OCI-LY1 (cell line): Measurements from ENCODE around the gene ODAD4.

Source experiments
- CTCF ChIP-seq: fragments of 200-600 bp; sonication (generic), shearing (Covaris generic); IDR thresholded peaks from 2 replicates; pipeline ENCODE4 v1.5.1; 2017; ENCODE audit warnings: mild to moderate bottlenecking, antibody characterized with exemption, low read length, moderate library complexity, mixed read lengths
- EZH2 ChIP-seq: fragments of 200-600 bp; sonication (generic), shearing (Covaris generic); IDR thresholded peaks from 2 replicates; pipeline ENCODE4 v1.8.0; 2017; ENCODE audit warnings: borderline replicate concordance, mixed run types, mild to moderate bottlenecking, antibody characterized with exemption, low read length, moderate library complexity, mixed read lengths

- TF ChIP-seq EZH2 (no peak), CTCF (no peak)
Measured at GRCh38 chr17:41888332-41888965, 42.0 kb upstream of the ODAD4 start.
